ENCODE measurements around the gene INPPL1.

Gene INPPL1

DNA sequence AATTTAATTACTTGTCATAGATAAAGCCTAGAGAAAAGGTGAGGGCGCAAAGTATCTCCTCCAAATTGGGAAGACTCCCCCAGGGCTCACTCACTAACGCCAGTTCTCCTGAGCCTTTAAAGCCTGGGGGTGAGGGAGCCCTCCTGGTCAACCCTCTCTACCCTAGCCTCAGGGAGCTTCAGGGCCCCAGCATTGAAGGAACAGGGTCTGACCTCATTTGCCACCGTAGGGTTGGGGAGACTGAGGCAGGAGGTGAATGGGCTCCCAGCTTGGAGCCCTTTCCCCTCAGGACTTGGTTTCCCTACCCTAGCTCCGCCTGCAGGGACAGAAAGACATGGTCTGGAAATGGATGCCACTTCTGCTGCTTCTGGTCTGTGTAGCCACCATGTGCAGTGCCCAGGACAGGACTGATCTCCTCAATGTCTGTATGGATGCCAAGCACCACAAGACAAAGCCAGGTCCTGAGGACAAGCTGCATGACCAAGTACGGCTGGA, 6.3 kb upstream of the INPPL1 start:
- no peak for DNase-seq (ENCODE audit: low spot score)

DNA sequence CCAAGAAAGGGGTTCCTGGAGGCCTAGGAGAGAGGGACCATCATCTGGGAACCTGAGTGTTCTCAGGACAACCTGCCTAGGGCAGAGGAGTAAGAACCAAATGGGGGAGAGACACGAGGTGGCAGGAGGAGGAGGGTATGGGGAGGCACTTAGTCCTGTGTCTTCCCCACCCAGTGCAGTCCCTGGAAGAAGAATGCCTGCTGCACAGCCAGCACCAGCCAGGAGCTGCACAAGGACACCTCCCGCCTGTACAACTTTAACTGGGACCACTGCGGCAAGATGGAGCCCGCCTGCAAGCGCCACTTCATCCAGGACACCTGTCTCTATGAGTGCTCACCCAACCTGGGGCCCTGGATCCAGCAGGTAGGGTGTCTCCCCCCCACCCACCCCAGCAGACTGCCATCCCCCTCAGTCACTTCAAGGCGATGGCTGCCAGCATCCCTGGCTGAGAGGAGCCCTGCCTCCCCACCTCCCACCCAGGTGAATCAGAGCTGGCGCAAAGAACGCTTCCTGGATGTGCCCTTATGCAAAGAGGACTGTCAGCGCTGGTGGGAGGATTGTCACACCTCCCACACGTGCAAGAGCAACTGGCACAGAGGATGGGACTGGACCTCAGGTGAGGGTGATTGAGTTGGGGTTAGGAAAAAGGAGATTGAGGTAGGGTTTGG, 3.7 kb upstream of the INPPL1 start:
- DNase-seq (ENCODE audit: low spot score) = no peak

DNA sequence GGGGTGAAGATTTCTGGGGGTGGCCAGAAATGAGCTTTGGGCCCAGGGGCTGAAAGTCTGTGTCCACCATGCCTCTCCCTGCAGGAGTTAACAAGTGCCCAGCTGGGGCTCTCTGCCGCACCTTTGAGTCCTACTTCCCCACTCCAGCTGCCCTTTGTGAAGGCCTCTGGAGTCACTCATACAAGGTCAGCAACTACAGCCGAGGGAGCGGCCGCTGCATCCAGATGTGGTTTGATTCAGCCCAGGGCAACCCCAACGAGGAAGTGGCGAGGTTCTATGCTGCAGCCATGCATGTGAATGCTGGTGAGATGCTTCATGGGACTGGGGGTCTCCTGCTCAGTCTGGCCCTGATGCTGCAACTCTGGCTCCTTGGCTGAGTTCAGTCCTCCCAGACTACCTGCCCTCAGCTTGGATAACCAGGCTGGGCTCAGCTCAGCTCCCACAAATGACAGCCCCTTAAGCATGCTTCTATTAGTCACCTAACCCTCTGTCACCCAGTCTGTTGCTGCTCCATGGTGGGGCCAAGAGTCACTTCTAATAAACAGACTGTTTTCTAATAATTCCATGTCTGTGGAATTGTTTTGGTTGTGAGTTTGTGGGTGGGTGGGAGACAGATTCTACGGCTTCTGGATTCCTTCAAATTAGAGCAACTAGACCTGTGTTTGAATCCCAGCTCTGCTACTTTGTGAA, 3.0 kb upstream of the INPPL1 start:
- no peak for DNase-seq (ENCODE audit: low spot score)

DNA sequence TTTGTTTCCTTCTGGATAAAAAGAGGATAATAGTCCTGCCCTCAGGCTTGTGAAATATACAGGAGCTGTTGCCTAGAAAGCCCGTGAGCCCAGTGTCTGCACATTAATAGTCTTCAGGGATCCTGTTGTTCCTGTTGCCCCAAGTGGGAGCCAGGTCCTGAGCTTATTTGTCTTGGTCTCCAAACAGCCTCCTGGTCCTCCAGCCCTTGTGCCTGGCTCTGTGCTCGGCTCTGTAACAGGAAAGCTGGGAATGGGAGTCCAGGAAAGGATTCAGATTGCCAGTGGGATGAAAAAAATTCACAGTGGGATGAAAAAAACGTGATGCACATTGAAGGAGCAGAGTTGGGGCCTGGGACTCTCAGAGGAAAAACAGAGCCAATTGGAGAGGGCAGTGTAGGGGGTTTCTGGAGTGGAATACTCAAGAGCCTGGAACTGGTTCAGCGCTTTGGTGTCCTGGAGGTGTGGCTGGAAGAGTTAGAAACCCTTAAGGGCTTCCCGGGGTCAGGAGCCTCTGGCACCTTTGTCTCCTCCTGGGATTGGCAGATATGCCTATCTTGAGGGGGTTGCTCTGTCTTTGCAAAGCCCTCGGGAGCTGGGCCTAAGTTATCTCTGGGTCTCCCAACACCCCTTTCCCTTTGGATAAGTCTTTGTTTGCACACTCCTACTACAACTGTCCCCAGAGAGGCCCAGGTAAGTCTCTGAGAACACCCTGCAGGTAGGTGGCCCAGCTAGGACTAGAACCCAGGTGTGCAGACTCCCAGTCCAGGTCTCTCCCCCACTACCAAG, 2.3 kb upstream of the INPPL1 start:
- DNase-seq (ENCODE audit: low spot score) = no peak

DNA sequence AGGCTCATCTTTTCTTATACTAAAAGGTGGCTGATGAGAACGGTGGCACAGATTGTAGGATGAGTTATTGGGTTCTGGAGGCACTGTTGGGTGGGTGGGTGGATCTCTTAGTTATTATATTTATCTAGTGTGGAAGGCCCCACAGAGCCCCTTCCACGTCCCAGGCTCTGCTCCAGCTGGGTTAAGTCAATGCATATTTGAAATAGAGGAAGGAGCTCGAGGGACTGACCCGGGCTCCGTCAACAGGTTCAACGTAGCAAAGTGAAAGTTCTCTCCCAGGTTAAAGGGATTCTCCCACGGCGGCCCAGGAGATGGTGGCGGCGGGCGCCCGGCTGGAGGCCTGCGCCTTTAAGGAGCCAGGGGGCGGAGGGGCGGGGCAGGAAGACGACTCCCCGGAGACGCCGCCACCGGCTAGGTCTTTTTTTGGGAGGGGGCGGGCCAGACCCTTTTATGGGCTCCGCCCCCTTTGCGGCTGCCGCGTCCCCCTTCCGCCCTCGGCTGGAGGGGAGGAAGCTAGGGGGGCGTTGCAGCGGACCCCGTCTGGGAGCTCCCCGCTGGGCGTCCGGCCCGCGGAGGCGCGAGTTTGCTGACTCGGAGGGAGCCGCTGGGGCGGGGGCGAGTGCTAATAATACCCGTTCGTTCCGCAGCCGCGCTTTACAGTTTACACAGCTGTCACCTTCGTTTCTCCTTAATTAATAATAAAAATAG, 1.5 kb upstream of the INPPL1 start:
- DNase-seq (ENCODE audit: low spot score) = peak; percentile 87

DNA sequence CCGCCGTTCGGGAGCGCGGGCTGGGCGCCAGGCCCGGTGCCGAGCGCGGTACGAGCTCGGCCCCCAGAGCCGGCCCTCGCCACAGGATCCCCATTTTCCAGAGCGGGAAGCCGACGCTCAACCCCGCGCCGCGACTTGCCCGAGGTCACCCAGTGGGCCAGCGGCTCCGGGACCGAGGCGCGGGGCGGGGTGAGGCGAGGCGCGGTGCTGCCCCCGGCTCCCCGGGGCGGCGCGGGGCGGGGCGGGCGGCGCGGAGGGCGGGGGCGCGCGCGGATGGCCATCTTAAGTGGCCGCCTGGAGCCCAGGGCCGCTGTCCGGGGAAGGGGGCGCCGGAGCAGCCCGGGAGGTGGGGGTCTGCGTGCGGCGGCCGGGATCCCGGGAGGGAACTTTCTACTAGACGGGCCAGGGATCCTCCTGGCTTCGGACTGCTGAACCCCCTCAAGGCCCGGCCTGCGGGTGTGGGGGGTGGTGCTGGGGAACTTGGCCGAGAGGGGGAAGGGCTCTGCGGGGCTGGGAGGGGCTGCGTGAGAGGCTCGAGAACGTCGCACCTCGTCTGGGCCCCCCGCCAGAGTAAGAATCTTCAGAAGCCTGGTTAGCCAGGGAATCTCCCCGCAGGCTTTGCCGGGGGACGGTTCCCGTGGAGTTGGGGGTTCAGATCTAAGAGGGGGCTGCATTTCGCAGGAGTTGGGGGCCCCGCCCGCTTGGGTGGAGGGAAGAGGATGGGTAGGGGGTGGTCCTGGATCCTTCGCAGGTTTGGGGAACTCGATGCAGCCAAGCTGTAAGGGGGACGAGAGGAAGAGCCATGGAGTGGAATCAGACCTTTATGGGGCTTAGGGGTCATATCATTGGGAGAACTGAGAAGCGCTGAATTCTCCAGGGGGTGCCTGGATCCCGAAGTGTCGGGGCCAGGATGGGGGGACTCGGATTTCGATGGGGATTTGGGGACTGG, 678 bp upstream of the INPPL1 start:
- DNase-seq (ENCODE audit: low spot score) = no peak

DNA sequence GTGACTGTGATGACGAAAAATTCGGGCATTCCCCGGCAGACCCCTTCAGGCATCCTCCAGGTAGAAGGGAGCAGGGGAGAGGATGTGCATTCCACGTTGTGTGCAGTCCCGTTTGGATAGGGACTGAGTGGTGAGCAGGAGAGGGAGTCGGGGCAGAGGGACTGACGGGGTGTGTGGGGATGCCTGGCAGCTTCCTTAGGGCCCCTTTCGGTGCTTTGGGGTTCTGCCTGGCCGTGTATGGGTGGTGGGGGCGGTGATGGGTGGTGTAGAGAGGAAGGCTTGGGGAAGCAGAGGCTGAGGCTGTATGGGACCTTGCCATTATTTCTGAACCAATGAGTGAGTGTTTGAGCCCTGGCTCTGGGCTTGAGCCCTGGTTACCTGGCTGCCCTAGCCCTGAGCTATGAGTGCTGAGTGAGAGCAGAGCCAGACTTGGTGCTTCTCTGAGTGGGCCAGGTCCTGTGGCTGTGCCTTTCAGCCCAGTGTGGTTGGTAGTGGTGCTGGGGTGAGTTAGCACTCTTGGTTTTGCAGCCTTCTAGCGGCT, 914 bp downstream of the INPPL1 start:
- DNase-seq (ENCODE audit: low spot score) = no peak

DNA sequence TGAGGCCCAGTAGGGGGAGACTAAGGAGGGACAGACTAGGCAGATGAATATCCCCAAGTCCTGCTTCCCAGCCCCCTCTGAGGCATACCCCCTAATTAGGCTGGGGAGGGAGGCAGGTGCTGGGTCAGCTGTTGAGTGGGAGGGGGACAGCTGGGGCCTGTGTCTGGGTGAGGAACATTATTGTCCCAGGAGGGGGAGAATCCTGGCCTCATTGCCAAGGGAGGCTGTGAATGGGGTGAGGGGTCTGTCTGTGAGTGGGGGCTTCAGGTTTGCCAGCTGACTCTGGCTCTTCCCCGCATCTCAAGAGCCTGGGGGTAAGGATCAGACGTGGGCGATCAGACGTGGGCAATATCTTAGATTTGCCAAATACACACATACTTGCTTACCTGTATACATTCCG, 2.1 kb downstream of the INPPL1 start:
- DNase-seq (ENCODE audit: low spot score) = no peak

DNA sequence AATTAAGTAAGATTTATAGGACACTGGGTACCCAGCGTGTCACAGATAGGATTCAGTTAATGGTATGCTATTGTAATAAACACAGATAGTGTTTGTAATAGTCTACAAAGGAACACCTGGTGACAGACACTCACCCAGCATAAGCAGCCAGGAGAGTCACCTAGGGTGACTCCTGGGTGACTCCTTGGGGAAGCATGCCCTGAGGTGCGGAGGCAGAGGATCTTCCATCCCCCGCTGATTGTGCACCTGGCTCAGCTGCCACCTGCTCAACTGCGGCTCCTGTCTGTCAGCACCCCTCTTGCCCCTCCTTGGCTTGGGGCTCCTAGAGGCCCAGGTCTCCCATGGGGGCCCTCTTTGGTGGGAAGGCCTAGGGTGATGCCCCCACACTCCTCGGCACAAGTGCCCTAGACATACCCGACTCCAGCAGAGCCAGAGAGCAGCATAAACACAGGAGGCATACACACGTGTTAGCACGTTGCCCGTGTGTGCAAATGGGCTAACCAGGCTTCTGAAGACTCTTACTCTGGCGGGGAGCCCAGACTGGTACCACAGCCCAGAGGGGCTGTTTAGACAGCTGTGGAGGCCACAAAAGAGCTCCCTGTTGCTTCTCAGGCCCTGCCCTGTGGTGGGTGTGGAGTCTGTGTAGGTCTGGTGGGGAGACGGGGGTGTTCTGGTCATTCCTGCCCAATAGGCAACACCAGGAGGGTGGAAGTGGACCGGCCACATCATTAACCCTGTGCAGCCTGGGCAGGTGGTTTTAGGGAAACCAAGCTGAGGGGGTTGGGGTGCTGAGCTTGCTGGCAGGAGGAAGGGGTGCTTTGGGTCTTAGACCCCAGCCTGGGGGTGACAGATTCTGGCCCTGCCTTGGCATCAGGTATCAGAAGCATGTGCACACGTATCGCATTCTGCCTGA, 3.0 kb downstream of the INPPL1 start:
- no peak for DNase-seq (ENCODE audit: low spot score)

DNA sequence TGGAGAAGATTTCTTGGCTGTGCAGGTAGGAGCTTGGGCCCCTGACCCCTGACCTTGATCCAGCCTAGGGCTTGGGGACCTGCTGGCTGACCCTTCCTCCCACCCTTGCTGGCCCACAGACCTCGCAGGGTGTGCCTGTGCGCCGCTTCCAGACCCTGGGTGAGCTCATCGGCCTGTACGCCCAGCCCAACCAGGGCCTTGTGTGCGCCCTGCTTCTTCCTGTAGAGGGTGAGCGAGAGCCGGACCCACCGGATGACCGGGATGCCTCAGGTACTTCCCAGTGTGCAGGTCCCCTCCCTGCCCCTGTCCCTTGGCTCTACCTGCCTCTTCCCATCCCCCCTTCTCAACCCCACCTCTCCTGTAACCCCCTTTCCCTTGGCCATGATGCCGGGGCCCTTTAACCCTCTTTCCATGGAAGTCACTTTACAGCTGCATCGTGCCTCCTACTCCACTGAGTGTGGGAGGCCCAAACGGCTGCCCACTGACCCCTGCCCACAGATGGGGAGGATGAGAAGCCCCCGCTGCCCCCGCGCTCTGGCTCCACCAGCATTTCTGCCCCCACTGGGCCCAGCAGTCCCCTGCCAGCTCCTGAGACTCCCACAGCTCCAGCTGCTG, 3.8 kb downstream of the INPPL1 start:
- no peak for DNase-seq (ENCODE audit: low spot score)

DNA sequence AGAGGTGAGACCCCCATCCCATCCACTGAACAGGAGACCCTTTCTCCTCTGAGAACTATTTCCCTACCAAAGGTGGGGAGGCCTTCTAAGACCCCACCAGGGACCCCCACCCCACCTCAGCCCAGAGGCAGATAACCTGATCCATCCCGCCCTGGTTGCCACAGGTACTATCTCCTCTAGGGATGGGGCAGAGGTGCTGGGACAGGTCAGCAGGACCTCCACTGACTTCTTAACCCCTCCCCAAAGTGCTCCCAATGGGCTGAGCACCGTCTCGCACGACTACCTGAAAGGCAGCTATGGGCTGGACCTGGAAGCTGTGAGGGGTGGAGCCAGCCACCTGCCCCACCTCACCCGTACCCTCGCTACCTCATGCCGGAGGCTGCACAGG, 4.3 kb downstream of the INPPL1 start:
- no peak for DNase-seq (ENCODE audit: low spot score)

DNA sequence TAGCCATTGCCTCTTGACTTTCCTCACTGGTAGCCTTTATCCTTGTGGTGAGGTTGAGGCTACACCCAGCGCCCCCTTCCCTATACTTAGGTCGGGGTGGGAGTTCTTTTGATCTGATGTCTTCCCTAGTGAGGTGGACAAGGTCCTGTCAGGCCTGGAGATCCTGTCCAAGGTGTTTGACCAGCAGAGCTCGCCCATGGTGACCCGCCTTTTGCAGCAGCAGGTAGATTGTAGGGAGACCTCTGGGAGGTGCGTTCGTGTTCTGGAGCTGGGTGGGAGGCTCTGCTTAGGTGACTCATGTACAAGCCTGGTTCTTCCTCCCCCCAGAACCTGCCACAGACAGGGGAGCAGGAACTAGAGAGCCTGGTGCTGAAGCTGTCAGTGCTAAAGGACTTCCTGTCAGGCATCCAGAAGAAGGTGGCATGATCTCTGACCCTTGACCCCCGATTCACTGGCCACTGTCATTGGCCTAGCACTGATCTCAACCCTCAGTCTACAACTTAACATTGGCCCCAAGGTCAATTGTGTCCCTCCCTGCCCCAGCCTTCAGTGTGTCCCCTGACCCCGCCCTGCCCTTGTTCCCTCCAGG, 4.9 kb downstream of the INPPL1 start:
- no peak for DNase-seq (ENCODE audit: low spot score)

DNA sequence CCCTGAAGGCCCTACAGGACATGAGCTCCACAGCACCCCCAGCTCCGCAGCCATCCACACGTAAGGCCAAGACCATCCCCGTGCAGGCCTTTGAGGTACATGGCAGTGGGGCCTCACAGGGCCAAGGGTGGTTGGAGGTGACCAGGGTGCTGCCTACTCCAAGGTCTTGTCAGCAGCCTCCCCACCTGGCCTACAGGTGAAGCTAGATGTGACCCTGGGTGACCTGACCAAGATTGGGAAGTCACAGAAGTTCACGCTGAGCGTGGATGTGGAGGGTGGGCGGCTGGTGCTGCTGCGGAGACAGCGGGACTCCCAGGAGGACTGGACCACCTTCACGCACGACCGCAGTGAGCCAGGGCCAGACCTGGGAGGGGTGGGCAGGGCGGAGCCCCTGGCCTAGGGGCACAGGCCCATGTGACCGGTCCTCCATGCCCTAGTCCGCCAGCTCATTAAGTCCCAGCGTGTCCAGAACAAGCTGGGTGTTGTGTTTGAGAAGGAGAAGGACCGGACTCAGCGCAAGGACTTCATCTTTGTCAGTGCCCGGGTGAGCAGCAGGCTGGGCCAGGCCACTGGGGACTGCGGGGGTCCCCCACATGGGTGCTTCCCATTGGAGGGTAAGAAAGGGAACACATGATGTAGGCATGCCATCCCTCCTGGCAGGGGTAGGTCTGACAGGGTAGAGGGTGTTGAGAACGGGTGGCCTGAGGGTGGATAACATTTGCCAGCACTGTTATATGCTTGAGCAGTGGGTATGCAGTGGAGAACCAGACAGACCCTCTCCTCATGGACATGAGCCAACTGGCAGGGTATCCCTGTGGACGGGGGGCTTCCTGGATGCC, 5.6 kb downstream of the INPPL1 start:
- no peak for DNase-seq (ENCODE audit: low spot score)

DNA sequence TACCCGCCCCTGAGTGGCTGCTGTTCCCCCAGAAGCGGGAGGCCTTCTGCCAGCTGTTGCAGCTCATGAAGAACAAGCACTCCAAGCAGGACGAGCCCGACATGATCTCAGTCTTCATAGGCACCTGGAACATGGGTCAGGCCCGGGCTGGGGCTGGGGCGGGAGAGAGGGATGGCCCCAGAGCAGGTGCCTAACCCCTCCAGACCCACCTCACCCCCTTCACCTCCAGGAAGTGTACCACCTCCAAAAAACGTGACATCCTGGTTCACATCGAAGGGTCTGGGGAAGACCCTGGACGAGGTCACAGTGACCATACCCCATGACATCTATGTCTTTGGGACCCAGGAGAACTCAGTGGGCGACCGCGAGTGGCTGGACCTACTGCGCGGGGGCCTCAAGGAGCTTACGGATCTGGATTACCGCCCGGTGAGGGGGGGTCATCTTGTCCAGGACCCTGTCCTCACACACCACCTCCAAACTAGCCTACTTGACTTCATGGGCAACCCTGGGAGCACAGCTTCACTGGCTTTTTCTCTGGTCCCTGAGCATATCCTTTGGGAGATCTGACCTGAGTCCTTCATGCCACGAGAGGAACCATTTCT, 6.3 kb downstream of the INPPL1 start:
- DNase-seq (ENCODE audit: low spot score) = no peak

DNA sequence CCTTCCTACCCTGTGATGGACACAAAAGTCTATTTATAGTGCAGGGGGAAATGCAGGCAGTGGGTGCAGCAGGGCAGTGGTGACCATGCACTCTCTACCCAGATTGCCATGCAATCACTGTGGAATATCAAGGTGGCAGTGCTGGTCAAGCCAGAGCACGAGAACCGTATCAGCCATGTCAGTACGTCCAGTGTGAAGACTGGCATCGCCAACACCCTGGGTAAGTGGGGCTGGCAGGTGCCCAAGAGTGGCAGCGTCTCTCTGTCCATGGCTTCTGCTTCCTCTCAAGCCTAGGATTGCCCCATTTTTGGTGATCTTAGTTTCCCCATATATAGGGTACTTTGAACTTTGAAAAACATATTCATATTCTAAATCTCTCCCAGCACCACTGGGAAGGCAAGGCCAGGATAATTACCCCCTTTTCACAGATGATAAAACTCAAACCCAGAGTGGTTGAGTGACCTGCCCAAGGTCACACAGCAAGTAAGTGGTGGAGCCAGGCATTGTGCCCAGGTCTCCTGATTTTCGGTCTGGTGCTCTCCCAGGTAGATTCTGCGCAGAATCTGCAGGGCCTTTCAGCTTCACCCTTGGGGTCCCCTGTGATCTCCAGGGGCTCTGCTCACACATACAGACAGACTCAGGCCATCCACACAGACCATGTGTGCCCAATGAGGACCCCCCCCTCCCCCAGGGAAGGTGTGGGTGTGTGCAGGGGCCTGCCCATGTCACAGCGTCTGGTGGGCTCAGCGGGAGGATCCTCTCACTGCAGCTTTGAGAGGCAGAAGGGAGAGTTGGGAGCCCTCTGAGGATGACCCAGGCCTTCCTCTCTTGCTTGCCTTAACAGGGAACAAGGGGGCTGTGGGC, 7.1 kb downstream of the INPPL1 start:
- no peak for DNase-seq (ENCODE audit: low spot score)

DNA sequence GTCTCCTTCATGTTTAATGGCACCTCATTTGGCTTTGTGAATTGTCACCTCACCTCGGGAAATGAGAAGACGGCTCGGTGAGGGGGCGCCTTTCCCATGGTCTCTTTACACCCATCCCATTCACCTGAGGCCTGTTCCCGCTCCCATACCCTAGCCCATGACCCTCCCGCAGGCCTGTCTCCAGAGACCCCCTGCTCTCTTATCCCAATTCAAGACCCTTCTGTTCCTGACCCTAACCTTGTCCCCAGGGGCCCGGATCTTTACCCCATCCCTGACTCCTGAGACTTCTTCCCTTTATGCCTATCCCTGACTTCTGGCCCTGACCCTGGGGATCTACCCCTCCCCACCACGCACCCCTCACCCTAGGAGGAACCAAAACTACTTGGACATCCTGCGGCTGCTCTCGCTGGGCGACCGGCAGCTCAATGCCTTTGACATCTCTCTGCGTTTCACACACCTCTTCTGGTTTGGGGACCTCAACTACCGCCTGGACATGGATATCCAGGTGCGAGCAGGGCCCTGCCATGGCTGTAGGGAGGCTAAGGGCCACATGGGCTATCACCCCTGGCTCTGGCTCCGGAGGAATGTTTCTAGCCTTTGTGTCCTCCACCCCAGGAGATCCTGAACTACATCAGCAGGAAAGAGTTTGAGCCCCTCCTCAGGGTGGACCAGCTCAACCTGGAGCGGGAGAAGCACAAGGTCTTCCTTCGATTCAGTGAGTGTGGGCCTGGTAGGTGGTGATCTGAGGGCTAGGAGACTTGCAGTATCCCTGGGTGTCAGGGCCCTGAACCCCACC, 7.9 kb downstream of the INPPL1 start:
- no peak for DNase-seq (ENCODE audit: low spot score)

Measured in kidney capillary endothelial cell (primary cell).